Jurkat, Clone E6-1 (cell line): ENCODE measurements around the gene PMS1.
"Not testable (repeated sequence)": the region's sequence is repeated elsewhere in the genome, so short reads cannot be mapped to it uniquely, and the experiment has no call there.

Experiments
- DNase-seq: peaks from one replicate; pipeline ENCODE4 v3.0.0-alpha.2; 2011; ENCODE audit warnings: low read depth, low spot score
- H3K4me3 ChIP-seq: 2 replicates; pipeline ENCODE4 v1.5.1; 2011; ENCODE audit warnings: mild to moderate bottlenecking, low read length, control low read depth, moderate library complexity

PMS1 gene

DNA sequence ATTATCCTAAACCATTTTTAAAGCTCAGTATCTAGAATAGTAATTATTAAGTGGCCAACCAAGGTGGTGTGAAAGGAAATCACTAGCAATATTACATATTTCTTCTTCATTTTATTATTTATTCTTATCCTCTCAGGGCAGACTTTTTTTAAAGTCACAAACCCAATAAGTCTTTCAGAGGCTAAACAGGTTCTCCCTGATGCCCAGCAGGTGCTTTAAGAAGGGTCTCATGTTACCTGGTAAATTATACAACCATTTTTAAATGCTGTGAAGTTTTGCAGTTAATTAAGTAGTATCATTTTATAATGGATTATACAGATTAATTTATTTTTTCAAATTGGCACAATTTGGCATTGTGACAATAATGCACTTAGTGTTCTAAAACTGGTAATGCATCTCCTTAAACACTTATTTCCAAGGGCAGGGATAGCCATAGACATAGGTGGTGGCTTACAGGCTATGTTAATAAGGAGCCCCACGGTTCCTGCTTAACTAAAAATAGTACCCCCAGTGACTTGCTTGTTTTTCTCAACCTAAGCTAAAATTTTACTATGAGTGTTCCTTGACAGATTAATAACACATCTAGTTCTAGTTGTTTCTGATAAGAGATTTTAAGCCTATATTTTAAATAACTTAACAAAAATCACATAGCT is 67.0 kb downstream of the PMS1 start:
- no peak overlapping the region for H3K4me3 ChIP-seq
- no peak for DNase-seq

DNA sequence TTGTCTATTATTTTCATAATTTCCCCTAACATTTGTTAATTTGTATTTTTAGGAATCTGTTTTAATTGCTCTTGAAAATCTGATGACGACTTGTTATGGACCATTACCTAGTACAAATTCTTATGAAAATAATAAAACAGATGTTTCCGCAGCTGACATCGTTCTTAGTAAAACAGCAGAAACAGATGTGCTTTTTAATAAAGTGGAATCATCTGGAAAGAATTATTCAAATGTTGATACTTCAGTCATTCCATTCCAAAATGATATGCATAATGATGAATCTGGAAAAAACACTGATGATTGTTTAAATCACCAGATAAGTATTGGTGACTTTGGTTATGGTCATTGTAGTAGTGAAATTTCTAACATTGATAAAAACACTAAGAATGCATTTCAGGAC is 69.9 kb downstream of the PMS1 start:
- H3K4me3 ChIP-seq: no peak overlapping the region
- no peak for DNase-seq

- DNase-seq: no peak
- H3K4me3 ChIP-seq: no peak overlapping the region
Measured at GRCh38 chr2:189854940-189855339, 70.7 kb downstream of the PMS1 start.

DNA sequence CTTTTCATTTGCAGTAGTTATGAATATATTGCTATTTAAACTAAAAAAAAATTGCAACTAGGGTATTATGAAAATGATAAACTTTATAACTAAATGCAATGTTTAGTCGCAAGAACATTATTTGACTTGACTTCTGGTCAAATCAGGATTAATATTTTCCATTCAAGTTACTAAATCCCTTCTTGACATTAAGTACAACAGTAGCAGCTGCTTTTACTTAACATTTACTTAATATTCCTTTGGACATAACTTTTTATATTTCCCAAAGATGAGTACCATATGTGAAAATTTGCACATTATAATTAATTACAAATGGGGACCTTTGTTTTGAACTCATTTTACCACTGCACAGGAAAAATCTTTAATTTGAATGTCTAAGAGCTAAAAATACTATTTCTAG is 74.0 kb downstream of the PMS1 start:
- no peak for DNase-seq
- H3K4me3 ChIP-seq: no peak overlapping the region

DNA sequence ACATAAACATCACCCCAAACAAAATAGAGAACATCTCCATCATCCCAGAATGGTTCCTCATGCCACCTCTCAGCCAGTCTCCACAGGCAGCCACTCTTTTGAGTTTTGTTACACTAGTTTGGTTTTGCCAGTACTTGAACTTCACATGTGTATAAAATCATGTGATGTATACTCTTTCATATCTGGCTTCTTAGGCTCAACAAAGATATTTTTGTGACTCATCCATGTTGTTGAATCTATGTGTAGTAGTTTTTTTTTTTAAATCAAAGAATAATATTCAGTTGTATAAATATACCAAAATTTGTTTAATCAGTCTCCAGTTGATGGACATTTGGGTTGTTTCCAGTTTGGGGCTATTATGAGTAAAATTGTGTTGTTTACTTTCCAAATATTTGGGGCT is 75.9 kb downstream of the PMS1 start:
- no peak for DNase-seq
- no peak overlapping the region for H3K4me3 ChIP-seq

DNA sequence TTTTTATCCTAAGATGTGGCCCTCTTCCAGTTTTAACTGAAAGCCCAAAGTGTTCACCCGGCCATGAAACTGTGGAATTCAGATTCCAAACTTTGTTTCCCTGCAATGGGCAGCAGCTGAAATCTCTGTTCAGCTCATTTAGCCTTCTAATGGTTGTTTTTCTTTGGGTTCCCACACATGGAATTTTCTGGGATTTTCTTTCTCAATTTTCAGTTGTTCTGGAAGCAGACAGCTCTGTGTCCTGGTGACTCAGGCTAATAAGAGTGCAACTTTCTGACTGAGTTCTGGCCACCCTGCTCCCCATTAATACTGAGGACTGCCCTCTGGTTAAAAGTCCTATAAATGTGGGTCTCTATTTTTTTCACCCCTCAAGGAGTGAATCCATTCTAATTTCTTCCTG is 78.5 kb downstream of the PMS1 start:
- DNase-seq: no peak

DNA sequence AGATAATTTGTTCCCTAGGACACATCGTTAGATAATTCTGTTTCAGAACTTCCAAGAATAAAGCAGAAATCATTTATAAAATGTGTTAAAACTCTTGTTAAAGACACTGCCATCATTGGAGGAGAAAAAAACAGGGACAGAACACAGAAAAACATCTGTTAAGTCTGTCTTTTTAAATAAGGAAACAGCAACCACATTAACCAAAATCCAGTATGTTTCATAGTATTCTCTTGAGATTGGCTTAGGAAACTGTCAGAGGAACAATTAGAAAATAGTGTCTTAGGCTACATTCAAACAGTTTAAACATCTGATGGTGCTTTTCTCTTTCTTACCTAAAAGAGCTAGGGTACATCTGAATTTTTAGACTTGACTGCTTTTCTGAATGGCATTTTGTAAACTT is 81.6 kb downstream of the PMS1 start:
- DNase-seq: peak; percentile 39
- no peak overlapping the region for H3K4me3 ChIP-seq

More for the DNA sequence above, 78.5 kb downstream of the PMS1 start:
- H3K4me3 ChIP-seq: no peak overlapping the region

- no peak for DNase-seq
- no peak overlapping the region for H3K4me3 ChIP-seq
Measured at GRCh38 chr2:189866296-189866695, 82.0 kb downstream of the PMS1 start.

DNA sequence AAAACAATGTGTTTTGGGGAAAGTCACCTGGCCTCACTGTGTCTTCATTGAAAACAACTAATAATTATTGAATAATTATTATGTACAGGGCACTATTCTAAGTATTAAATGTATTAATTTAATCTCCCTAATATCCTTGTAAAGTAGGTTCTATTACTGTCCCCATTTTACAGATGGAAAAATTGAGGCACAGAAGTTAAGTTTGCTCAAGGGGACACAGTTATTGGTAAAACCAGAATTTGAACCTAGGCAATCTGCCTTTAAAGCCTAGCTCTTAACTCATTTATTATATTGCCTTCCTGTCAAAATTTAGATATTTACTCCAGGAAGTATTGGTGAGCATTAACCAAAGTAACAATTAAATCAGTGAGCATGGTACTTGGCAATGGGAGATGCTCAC is 84.6 kb downstream of the PMS1 start:
- no peak overlapping the region for H3K4me3 ChIP-seq
- no peak for DNase-seq

DNA sequence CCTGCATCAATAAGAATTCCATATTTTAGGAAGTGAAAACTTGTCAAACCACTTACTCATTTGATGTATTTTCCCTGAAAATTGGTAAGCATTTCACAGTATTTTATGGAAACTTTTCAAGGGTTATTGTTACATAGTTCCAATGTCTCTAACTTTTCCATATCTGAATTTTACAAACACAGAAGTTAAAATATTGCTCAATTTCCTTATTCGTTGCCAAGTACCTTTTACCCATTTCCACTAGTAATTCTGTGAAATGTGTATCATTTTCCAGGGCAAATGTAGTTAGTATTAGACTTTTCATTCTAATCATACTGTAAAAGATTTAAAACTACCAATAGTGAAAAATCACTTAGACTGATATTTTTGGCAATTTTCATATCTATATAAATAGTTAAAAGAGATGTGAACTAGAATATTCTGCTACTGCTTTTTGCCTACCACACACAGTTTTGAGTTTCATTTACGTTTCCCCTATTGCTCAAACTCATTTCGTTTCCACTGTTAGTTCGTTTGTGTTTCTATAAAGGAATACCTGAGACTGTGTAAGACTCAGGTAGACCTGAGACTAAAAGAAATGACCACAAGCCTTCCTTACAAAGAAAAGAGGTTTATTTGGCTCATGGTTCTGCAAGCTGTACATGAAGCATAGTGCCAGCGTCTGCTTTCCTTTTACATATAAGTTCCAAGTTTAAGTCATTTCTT is 86.3 kb downstream of the PMS1 start:
- H3K4me3 ChIP-seq: no peak overlapping the region
- DNase-seq: no peak

GRCh38 chr2:189873696-189874095 is 89.4 kb downstream of the PMS1 start:
- no peak for DNase-seq
- H3K4me3 ChIP-seq: no peak overlapping the region

- no peak overlapping the region for H3K4me3 ChIP-seq
- DNase-seq: no peak
Measured at GRCh38 chr2:189874586-189875320, 90.5 kb downstream of the PMS1 start.

GRCh38 chr2:189876271-189876670 is 92.0 kb downstream of the PMS1 start:
- DNase-seq: no peak
- H3K4me3 ChIP-seq: no peak overlapping the region

- DNase-seq: no peak
- no peak overlapping the region for H3K4me3 ChIP-seq
Measured at GRCh38 chr2:189879716-189880081, 95.4 kb downstream of the PMS1 start.

GRCh38 chr2:189880429-189880828 is 96.2 kb downstream of the PMS1 start:
- no peak overlapping the region for H3K4me3 ChIP-seq
- DNase-seq: no peak

- H3K4me3 ChIP-seq: no peak overlapping the region
Measured at GRCh38 chr2:189880832-189881492, 96.7 kb downstream of the PMS1 start.

GRCh38 chr2:189885368-189885767 is 101.1 kb downstream of the PMS1 start:
- no peak overlapping the region for H3K4me3 ChIP-seq
- no peak for DNase-seq

More at GRCh38 chr2:189880832-189881492, 96.7 kb downstream of the PMS1 start:
- no peak for DNase-seq

GRCh38 chr2:189892546-189893294 is 108.5 kb downstream of the PMS1 start:
- H3K4me3 ChIP-seq, DNase-seq: not testable (repeated sequence)

GRCh38 chr2:189896809-189897208 is 112.6 kb downstream of the PMS1 start:
- no peak for DNase-seq
- no peak overlapping the region for H3K4me3 ChIP-seq
